Activated gamma-delta T cell treated with anti-CD3 and anti-CD28 coated beads, Interleukin-2, amount 50 U/mL, for 16 hours (primary cell): Measurements from ENCODE around the gene BIRC7.

Experiments
- DNase-seq: peaks from one replicate; pipeline ENCODE4 v3.0.0-alpha.2; 2020; ENCODE audit warnings: low read depth

BIRC7 gene

DNA sequence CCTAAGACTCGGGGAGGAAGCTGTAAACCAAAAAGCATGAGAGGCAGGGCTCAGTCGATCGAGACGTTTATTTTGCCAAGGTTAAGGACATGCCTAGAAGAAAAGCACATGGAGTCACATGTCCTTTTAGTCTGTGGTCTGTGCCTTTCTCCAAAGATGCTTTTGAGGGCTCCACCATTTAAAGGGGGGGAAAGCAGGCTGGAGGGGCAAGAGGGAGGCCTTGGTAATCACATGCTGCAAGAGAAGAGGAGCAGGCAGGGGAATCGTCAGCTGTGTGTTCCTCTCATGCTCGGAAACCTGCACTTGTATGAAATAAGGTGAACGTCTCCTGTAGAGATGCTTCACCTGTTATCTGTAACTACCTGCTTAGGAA lies 10.6 kb upstream of the BIRC7 start:
- no peak for DNase-seq

DNA sequence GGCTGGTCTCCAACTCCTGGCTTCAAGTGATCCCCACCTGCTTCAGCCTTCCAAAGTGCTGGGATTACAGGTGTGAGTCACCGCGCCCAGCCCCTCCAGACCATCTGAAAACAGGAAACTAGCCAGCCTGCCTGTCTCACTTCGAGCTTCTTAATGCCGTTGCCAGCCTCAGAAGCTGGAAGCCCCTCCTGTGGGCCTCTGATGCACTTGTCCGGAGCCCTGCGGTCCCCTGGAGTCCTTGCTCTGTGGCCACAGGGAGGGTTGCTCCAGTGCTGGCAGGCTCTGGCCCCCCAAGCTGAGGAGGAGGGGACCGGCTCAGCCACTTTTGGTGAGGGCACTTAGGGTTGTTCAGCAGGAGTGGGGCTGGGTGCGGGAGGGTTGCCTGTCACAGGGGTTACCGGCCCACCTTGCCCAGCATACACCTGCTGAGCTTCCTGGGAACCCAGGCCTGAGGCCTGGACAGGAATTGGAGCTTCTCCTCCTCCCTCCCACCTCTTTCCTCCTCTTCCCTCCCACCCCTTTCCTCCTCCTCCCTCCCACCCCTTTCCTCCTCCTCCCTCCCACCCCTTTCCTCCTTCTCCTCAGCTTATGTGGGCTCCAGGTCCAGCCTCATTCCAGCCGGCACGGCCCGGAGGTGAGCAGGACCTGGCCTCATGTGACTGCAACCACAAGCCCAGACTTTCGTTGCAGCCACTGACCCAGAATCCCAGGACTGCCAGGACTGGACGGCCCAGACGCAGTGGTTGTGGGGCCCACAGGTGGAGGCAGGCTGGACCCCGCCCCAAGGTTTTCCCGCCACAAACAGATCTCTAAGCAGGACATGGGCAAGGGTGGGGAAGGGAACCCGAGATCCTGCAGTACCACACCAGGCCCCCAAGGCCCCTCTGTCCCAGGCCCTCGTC lies 9.4 kb upstream of the BIRC7 start:
- no peak for DNase-seq

- DNase-seq: no peak
Observed at GRCh38 chr20:63227260-63227659, 8.4 kb upstream of the BIRC7 start.

DNA sequence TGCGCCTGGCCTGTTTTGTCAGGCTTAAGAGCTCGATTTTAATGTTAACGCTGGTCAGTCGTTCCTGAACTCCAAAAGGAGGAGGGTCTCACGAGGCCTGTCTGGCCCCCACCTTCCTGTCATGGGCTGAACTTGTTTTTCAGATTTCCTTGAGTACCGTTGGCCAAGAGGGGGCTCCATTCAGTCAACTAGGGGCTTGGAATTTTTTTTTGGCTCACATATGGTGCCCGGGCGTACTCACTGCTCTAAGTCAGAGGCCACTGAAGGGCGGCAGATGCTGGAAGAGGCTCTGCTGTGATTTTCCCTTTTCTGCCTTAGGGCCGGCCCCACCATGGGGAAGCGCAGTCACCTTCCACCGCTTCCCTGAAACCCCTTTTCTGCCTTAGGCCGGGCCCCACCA lies 6.9 kb upstream of the BIRC7 start:
- DNase-seq: no peak

GRCh38 chr20:63230800-63231268 lies 4.9 kb upstream of the BIRC7 start:
- no peak for DNase-seq

DNA sequence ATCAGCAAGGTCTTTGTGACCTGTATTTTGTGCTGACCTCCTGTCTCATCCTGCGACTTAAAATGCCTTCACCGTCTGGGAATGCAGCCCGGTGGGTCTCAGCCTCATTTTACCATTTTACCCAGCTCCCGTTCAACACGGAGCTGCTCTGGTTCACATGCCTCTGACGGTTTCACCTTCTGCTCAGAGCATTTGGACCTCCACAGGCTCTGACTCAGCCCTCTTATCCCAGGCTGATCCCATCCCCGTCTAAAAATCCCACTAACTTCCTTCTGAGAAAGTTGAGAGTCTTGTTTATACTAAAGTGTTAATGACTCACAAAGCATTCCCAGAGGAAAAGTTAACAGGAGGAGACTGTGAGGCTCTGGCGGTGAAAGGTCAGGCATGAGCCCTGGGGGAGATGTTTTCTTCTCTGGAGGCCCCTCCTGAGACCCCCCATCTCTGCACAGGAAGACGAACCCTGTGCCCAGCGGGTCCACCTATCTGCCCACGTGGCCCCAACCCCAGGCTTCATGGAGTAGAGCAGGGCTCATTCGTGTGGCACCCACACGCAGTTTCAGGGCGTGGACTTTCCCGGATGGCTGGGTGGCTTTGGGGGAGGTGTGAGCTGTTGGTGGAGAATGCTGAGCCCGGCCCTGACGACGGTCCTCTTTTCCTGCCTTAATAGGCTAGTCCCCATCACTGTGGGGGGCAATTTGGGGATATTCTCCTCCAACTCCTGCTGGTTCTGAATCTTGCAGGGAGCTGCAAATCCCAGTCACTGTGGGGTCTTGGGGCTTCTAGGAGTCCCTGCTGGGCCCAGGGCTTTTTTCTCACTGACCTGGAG lies 3.3 kb upstream of the BIRC7 start:
- DNase-seq: no peak

GRCh38 chr20:63233061-63233344 lies 2.7 kb upstream of the BIRC7 start:
- no peak for DNase-seq

GRCh38 chr20:63233924-63234323 lies 1.8 kb upstream of the BIRC7 start:
- no peak for DNase-seq

GRCh38 chr20:63234693-63235398 lies 859 bp upstream of the BIRC7 start:
- DNase-seq: no peak

DNA sequence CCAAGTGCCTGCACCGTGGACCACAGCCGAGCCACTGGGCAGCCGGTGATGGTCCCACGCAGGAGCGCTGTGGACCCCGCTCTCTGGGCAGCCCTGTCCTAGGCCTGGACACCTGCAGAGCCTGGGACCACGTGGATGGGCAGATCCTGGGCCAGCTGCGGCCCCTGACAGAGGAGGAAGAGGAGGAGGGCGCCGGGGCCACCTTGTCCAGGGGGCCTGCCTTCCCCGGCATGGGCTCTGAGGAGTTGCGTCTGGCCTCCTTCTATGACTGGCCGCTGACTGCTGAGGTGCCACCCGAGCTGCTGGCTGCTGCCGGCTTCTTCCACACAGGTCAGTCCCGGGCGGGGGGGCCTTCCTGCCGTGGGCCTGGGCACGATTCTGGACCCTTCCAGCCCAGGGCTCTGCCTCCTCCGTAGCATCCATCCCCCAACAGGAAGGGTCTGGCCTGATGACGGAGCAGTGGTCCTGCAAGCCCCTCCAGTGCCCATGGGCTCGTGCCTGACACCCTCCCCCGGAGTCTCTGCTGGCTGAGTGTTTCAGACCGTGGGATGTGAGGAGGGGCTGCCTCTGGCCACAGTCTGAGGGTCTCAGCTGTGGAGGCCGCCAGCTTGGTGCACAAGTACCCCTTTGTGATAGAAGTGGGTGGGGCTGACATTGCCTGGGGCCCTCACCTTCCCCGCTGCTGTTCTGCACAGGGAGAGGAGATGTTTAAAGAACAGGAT lies 572 bp downstream of the BIRC7 start:
- no peak for DNase-seq

- DNase-seq: no peak
Observed at GRCh38 chr20:63238031-63238430, 2.3 kb downstream of the BIRC7 start.

DNA sequence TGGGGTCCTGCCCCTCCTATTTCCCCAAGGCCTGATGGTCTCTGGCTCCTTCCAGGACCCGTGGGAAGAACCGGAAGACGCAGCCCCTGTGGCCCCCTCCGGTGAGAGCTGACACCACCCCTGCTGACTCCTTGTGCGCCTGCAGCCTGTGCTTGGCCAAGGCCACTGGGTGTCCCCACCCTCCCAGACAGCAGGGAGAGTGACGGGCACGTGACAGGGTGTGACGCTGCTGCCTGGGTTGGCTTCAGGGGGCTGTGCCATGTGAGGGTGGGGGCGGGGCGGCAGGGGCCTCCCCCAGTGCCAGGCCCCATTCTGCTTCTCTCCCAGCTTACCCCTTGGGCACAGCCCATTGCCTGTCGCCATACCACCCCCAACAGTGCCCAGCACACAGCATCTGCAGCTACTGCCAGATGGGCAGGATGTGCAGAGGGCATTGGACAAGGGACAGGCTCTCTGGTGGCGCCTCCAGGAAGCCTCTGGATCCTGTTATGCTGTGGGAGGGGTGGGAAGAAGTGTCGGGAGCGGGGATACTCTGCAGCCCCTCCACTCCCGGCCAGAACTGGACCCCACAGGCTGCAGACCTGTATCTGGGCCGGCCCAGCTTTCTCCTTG lies 2.9 kb downstream of the BIRC7 start:
- DNase-seq: no peak

- no peak for DNase-seq
Observed at GRCh38 chr20:63239431-63239830, 3.7 kb downstream of the BIRC7 start.

DNA sequence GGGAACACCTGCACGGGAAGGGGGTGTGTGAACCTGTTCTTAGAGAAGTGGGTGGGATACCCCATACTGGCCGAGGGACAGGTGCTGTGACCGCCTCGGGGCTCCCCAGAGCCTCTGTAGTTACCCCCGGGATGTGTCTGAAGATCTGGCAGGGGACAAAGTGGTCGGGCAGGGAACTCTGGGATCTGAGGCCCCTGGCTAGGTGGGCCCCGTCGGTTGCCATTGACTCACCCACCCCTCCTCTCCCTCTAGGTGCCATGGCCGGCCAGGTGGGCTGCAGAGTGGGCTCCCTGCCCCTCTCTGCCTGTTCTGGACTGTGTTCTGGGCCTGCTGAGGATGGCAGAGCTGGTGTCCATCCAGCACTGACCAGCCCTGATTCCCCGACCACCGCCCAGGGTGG lies 4.3 kb downstream of the BIRC7 start:
- DNase-seq: no peak

- no peak for DNase-seq
Observed at GRCh38 chr20:63241272-63241671, 5.6 kb downstream of the BIRC7 start.

DNA sequence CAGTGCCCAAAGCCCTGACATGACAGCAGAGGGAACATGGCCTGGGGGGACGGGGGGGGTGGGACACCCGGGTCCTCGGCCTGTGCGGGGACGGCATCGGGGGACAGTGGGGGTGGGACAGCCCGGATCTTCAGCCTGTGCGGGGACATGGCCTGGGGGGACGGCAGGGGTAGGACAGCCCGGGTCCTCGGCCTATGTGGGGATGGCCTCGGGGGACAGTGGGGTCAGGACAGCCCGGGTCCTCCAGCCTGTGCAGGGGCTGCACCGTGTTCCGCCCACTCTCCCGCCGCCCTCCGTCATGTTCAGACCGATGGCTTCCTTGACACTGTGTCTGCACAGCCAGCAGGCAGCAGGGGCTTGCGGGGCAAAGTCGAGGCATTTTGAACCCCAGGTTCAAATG lies 7.0 kb downstream of the BIRC7 start:
- no peak for DNase-seq

DNA sequence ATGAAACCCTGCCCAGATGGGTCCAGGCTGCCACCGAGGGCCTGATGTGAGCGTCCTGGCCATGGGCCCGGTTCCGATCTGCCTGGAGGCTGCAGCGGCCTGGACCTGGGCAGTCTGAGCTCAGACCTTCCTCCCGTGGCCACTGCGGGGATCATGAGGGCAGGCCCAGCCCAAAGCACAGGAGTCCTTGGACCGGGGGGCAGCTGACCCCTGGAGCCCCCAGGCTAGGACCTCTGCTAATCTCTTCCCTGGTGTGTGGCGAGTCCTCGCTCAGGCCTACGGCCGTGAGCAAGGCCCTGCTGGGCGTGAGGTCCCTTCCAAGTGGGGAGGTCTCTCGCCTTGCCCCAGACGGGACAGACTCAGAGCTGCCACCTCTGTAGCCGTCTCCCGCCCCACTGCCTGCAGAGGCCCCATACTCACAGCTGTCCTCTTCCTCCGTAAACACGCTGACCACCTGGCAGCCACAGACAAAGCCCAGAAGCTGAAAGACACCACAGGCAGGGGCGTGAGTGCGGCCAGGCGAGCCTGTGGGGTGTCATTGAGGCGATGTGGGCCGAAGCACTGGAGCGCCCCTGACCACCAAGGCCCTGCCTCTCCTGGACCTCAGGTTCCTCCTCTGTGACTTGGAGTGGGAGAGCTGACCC lies 8.0 kb downstream of the BIRC7 start:
- no peak for DNase-seq

DNA sequence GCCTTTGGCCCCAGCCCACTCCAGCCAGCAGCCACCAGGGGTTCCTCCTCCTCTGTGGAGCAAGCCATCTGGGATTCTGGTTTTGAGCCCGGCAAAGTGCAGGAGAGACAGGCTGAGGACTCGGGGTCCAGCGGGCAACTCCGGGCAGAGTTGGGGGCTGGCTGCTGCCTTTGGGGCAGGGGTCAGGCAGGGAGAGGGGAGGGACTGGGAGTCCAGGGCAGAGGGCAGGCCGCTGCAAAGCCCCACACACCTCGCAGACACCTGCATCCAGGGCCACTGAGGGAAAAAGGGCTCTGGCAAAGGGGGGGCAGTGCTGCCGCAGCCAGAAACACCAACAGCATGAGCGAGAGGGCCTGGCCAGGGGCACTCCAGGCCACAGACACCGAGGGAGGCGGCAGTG lies 8.8 kb downstream of the BIRC7 start:
- DNase-seq: no peak

DNA sequence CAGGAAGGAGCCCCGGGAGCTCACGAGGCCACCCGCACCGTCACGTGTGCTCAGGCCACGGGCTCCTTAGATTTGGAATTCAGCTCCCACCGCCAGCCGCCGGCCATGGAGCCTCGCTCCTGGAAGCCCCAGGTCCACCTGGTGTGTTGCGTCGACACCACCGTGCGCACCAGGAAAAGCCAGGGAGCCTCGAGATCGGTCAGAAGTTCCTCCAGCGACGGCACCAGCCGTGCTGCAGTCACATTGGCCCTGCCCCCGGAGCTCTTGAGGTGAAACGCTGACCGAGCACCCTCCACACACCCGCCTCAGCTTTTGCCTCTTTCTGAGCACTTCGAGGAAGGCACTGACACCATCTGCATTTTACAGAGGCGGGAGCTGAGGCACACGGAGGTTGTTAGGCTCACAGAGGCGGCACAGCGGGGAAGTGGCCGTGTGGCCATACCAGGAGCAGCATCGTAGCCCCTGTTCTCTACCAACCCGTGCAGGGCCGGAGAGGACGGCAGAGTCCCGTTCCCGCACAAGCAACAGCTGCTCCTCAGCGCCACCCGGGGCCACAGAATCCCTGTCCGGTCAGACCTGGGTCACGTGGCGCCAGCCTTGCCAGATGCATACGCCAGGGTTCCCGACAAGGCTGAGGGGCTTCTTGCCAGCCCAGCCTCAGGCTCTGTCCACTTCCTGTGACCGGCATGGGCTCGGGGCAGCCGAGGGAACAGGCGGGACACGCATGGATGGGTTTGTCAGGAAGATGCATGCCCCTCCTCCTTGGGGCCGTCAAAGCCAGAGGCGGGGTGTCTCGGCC lies 11.0 kb downstream of the BIRC7 start:
- no peak for DNase-seq

DNA sequence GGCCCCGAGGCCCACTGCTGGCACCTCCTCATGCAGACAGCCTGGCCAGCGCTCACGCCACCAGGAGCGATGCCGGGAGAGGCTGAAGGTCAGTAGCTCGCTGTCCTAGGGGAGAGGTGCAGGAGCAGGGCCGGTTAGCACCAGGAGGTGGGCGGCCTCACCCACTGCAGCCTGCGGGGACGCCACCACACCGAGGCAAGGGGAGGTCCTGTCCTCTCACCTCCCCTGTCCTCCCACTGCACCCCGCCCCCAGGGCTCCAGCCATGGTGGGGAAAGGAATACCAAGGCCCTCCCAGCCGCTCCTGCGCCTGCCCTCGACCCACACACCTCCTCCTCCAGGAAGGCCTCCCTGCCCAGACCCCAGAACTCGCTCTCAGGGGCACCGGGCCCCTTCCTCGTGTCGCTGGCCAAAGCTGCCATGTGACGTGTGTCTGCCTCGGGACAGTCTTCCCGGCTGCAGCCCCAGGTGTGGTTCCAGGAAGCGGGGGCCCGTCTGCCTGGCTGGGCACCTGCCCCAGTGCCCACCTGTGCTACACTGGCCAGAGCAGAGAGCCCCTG lies 12.0 kb downstream of the BIRC7 start:
- no peak for DNase-seq
